Measurements from ENCODE around the gene SLC7A8.
"Not testable (repeated sequence)": the region's sequence is repeated elsewhere in the genome, so short reads cannot be mapped to it uniquely, and the experiment has no call there.

The SLC7A8 gene

DNA sequence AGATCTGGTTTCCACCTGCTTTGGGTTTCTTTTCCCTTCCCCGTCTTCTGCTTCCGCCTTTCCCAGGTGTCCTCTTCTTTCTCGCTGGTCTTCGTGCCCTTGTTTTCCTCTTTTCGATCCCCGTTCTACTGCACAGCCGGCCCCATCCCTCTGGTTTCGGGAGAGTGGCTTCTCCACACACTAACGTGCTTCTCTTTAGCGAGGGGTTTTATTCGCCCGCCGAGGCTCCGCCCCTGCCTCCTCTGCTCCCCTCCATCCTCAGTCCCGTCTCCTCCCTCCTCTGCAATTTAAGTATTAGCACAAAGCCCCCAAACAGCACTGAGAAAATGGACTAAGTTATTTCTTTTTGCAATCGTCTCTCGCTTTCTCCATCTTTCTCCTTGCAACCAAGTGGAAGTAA is at the start of gene SLC7A8:
Gene SLC7A8, minus strand, starts transcription at position 182 of the 400 bp plus-strand sequence. CDS start 746 bp downstream, outside the sequence.
- FAIRE-seq = peak; percentile 58

DNA sequence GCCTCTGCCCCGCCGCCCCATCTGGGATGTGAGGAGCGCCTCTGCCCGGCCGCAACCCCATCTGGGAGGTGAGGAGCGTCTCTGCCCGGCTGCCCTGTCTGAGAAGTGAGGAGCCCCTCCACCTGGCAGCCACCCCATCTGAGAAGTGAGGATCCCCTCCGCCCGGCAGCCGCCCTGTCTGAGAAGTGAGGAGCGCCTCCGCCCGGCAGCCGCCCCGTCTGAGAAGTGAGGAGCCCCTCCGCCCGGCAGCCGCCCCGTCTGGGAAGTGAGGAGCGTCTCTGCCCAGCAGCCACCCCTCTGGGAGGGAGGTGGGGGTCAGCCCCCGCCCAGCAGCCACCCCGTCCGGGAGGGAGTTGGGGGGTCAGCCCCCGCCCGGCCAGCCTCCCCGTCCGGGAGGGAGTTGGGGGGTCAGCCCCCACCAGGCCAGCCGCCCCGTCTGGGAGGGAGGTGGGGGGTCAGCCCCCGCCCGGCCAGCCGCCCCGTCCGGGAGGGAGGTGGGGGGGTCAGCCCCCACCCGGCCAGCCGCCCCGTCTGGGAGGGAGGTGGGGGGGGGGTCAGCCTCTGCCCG is 48.9 kb upstream of the SLC7A8 start:
- FAIRE-seq = not testable (repeated sequence)

DNA sequence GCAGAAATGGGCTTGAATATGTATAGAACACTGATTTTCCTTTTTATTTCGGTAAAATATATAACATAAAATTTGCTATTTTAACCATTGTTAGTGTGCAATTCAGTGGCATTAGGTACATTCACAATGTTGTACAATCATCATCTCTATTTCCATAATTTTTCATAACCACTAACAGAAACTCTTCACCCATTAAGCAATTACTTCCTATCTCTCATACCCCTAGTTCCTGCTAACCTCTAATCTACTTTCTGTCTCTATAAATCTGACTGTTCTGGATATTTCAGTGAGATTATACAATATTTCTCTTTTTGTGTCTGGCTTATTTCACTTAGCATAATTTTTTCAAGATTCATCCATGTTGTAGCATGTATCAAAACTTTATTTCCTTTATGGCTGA is 45.4 kb upstream of the SLC7A8 start:
- FAIRE-seq = no peak

- no peak for FAIRE-seq
Observed at GRCh38 chr14:23227566-23227965, 44.1 kb upstream of the SLC7A8 start.

- not testable (repeated sequence) for FAIRE-seq
Observed at GRCh38 chr14:23224958-23225357, 41.5 kb upstream of the SLC7A8 start.

GRCh38 chr14:23219075-23219474 is 35.6 kb upstream of the SLC7A8 start:
- no peak for FAIRE-seq

DNA sequence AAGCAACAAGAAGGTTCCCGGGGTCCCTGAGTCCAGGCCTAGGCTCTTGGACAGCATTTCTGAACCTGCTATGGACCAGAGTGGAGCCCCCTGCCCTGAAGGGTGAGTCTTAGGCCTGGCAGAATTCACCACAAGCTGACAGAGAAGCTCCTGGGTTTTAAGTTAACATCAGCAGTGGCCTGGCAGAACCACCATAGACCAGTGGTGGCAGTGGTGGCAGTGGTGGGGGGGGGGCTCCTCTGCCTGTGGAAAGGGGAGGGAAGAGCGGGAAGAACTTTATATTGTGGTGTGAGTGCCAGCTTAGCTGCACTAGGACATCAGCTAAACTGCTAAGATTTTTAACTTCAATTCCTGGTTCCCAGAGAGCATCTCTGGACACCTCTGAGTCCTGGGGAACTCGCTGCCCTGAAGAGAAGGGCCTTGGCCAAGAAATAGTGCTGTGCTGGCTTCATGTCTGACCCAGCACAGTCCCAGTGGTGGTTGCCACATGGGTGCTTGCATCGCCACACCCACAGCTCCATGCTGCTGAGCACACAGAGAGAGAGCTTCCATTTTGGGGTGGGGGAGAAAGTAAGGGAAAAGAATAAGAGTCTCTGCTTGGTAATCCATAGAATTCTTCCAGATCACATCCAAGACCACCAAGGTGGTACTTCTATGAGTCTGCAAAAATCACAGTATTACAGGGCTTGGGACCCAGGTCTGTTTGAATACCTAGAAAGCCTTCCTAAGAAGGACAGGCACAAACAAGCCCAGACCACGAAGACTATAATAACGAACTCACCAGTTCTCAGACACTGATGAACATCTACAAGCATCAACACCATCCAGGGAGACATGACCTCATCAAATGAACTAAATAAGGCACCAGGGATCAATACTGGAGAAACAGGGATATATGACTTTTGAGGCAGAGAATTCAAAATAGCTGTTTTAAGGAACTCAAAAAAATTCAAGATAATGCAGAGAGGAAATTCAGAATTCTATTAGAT is 33.9 kb upstream of the SLC7A8 start:
- no peak for FAIRE-seq

DNA sequence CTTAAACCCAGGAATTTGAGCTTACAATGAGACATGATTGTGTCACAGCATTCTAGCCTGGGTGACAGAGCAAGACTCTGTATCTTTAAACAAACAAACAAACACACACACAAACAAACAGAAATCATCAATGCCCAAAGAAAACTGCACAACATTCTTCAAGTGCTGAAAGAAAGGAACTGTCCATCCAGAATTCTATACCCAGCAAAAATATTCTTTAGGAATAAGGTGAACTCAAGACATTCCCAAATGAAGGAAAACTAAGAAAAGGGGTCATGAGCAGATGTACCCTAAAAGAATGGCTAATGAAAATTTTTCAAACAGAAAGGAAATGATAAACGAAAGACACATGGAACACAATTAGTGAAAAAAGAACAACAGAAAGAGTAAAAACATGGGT is 32.0 kb upstream of the SLC7A8 start:
- no peak for FAIRE-seq

DNA sequence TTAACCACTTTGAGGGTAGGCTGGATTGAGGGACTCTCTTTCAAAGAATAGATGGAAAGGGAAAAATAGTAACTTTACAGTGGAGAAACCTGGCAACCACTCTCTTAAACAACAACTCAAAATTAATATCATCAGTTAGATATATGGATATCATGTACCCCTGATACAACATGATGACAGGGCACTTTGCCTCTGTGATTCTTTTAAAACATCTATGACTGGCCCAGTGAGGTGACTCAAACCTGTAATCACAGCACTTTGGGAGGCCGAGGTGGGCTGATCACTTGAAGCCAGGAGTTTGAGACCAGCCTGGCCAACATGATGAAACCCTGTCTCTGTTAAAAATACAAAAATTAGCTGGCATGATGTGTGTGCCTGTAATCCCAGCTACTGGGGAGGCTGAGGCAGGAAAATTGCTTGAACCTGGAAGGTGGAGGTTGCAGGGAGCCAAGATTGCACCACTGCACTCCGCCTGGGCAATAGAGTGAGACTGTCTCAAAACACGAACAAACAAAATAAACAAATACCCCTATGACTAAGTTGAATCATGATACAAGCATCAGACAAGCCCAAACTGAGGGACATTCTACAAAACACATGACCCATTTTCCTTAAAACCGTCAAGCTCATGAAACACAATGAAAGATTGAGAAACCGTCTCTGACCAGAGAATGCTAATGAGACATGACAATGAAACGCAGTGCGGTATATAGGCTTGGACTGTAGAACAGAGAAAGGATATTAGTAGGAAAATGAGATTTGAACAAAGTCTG is 26.4 kb upstream of the SLC7A8 start:
- no peak for FAIRE-seq

DNA sequence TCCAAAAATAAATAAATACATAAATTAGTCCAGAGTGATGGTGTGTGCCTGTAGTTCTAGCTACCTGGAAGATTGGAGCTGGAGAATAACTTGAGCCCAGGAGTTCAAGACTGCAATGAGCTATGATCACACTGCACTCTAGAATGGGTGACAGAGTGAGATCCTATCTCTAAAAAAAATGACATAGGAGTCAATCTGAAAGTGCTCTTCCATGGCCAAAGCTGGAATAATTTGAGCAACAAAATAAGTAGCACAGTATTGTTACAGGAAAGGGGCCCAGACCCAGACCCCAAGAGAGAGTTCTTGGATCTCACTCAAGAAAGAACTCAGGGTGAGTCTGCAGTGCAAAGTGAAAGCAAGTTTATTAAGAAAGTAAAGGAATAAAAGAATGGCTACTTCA is 24.9 kb upstream of the SLC7A8 start:
- no peak for FAIRE-seq

DNA sequence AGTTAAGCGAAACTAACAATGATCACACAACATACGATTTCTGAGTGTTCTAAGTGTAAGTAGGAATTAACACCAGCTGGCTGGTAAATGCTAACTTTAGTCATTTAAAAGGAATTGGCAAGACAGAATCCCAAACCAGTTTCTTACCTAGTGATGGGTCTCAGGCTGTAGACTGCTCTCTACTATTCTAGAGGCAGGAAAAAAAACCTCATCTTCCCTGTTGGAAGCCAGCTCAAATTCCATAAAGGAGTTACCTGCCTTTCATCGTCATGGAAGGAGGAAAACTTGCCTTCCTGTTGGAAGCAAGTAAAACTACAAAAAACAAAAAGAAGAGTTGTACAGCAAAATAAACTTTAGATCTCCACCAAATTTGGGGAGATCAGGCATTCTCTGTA is 23.7 kb upstream of the SLC7A8 start:
- no peak for FAIRE-seq

DNA sequence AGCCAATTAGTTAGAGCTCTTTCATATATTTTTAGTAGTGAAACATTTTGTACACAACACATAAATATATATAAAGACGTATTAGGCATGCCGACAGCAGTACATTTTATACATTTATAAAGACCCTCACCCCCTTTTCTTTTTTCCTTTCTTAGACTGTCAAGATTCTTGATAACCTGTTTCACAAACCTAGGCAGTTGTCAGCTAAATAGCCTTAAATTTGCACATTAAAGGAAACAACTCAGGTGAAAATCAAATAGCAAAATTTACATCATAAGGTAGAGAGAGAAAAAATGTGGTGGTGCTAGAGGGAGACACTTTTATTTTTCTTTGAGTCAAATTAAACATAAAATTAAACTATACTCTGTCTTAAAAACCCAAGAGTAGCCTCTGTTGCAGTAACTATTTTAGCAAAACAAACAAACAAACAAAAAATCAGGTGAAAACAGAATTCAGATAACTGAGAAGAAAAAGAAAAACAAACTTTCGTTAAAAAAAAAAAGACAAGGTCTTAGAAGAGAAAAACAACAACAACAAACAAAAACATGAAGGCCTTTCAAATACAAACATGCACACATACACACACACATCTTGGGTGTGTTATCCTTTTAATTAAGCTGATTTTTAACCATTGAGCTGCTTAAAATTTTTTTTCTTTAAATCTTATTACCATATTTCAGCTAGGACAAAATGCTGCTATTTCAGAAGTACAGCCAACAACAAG is 23.1 kb upstream of the SLC7A8 start:
- no peak for FAIRE-seq

GRCh38 chr14:23202001-23202400 is 18.5 kb upstream of the SLC7A8 start:
- FAIRE-seq = no peak

DNA sequence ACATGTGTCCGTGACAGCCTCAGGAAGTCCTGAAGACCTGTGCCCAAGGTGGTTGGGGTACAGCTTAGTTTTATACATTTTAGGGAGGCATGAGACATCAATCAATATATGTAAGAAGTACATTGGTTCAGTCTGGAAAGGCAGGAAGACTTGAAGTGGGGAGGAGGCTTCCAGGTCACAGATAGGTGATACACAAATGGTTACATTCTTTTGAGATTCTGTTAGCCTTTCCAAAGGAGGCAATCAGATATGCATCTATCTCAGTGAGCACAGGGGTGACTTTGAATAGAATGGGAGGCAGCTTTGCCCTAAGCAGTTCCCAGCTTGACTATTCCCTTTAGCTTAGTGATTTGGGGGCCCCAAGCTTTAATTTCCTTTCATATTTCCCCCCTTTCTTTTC is 15.7 kb upstream of the SLC7A8 start:
- not testable (repeated sequence) for FAIRE-seq

DNA sequence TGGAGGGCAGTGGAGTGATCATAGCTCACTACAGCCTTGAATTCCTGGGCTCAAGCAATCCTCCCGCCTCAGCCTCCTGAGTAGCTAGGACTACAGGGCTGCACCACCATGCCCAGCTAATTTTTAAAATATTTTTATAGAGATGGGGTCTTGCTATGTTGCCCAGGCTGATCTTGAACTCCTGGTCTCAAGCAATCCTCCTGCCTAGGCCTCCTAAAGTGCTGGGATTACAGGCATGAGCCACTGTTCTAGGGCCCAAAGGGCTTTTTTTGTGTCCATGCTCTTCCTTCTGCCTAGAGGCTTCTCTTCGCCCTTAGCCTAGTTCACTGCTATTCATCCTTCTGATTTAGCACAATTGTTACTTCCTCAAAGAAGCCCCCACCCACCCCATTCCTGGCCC is 13.0 kb upstream of the SLC7A8 start:
- not testable (repeated sequence) for FAIRE-seq

DNA sequence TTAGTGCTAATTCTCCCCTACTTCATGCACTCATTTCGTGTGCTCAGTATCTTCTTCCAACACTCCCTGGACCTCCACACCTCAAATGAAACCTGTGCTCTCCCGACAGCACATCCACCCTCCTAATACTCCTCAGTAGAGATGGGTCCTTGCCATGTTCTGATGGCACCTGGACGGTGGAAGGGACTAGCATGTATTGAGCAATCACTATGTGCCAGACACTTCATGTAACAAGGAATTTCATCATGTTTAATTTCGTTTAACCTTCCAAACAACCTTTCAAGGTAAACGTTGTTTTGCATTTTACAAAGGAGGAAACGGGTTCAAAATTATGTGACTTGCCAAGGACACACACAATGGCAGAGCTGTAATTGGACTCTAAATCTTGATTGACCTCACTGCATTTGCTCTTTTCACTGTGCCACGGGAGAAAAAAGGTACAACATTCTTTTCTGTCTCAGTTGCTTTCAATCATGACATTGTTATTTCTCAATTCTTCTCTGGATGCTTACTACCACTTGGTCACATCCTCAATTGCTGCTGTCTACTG is 12.2 kb upstream of the SLC7A8 start:
- FAIRE-seq = no peak

DNA sequence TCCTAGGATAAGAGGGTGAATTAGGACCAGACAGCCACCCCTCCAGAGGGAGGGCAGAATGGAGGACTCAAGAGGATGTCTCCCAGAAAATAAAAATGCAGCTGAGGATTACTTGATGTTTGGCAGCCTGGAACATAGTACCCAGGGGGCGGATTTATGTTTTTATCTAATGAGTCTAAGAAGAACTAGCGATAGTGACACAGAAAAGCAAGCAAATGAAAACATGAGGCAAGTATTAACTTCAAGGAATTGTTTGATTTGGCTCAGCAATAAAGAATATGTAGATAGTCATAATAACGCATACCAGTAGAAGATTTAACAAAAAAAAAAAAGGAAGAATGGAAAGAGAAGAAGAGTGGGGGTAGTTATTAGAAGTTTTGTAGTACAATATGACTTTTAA is 10.0 kb upstream of the SLC7A8 start:
- no peak for FAIRE-seq

DNA sequence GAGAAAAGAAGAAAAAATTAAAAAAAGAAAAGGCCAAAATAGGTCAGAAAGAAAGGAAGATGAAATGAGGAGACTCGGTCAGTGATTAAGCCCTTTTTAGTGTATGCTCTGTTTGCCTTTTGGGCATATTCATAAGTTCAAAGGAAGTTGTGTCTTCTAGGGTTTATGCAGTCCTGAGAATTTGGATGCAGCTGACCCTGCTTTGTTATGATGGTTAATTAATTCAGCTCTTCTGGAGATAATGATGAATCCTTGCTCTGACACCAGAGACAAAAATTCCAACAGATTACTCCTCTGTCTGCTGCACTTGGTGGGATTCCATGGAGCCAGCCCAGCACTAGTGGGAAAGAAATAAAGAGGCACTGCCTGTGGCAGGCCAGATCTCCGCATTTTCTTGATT is 4.5 kb upstream of the SLC7A8 start:
- FAIRE-seq = no peak

GRCh38 chr14:23186913-23187654 is 3.6 kb upstream of the SLC7A8 start:
- peak; percentile 62 for FAIRE-seq

GRCh38 chr14:23185063-23185462 is 1.6 kb upstream of the SLC7A8 start:
- no peak for FAIRE-seq

DNA sequence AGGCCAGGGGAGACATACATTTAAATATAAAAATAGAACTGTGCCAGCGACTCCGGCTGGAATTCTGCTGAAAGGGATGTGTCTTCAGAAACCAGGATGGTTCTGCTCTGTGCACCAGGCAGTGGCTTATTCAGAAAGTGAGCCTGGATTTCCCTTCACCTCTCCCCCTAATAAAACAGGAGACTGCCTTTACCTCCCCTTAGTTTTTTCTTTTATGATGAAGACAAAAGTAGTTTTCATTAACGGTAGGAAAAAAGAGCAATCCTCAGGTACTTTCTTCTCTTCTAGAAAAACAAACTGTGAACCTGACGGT is 346 bp downstream of the SLC7A8 start:
- FAIRE-seq = no peak

All from islet of Langerhans (tissue), 1 donor.